ENCODE measurements around the gene PIP5K1C.

DNA sequence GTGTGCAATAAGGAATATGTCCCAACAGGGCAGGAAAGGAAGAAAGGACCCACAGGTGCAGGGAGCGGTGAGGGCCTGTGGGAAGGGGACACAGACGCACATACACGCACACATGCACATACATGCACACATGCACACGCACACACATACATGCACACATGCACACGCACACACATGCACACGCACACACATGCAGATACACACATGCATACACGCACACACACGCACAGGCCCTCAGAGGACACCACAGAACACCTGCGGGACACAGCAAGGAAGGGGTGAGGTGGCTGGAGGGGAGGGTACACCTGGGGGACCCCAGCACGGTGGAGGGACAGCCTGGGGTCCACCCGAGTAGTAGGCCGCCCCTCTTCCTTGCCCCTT is 12.9 kb downstream of the PIP5K1C start:
- TF ChIP-seq, protein P1, sequence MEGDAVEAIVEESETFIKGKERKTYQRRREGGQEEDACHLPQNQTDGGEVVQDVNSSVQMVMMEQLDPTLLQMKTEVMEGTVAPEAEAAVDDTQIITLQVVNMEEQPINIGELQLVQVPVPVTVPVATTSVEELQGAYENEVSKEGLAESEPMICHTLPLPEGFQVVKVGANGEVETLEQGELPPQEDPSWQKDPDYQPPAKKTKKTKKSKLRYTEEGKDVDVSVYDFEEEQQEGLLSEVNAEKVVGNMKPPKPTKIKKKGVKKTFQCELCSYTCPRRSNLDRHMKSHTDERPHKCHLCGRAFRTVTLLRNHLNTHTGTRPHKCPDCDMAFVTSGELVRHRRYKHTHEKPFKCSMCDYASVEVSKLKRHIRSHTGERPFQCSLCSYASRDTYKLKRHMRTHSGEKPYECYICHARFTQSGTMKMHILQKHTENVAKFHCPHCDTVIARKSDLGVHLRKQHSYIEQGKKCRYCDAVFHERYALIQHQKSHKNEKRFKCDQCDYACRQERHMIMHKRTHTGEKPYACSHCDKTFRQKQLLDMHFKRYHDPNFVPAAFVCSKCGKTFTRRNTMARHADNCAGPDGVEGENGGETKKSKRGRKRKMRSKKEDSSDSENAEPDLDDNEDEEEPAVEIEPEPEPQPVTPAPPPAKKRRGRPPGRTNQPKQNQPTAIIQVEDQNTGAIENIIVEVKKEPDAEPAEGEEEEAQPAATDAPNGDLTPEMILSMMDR (IDR thresholded peaks at IDR 0.05): no peak
- TF ChIP-seq EP300 (IDR thresholded peaks at IDR 0.05): no peak
- TF ChIP-seq POLR2AphosphoS5 (IDR thresholded peaks at IDR 0.05): no peak
